Kidney (tissue), 14 donors: Measurements from ENCODE around the gene MYO7B. TPM values are rescaled to one million over a fixed set of nuclear protein-coding genes. Genes with fewer than 3 reads are reported as not detected.

Experiments used
- DNase-seq, 5 donors: peaks; one replicate each; pipeline ENCODE4 v3.0.0-alpha.2; 2013 to 2020
- FAIRE-seq: peaks from 2 replicates; lab custom pipeline; 2012; peaks lifted over from hg19 to GRCh38; lab: Jason Lieb, UNC
- H3K27ac ChIP-seq, 2 donors: one replicate each; pipeline ENCODE4 v1.7.0; 2013; ENCODE audit warnings: low read depth in 2 of 2, low read length in 2 of 2, inconsistent platforms in 1 of 2
- H3K27me3 ChIP-seq: one replicate; pipeline ENCODE4 v1.7.1; 2013; ENCODE audit warnings: low read length, inconsistent platforms; ENCODE audit not compliant: control insufficient read depth, insufficient read depth
- H3K36me3 ChIP-seq, 3 donors: one replicate each; pipeline versions ENCODE4 v1.7.0 to v1.7.1; 2013; ENCODE audit warnings: low read length in 3 of 3, control low read depth in 1 of 3, inconsistent platforms in 1 of 3; ENCODE audit not compliant: insufficient read depth in 3 of 3, control insufficient read depth in 2 of 3
- H3K4me1 ChIP-seq, 3 donors: one replicate each; pipeline versions ENCODE4 v1.7.0 to v1.7.1; 2013; ENCODE audit warnings: low read length in 3 of 3, inconsistent platforms in 1 of 3, low read depth in 1 of 3; ENCODE audit not compliant: control insufficient read depth in 2 of 3, insufficient read depth in 2 of 3
- H3K4me3 ChIP-seq, 3 donors: one replicate each; pipeline versions ENCODE4 v1.7.0 to v1.8.1; 2013; ENCODE audit warnings: low read length in 3 of 3, control low read depth in 1 of 3, inconsistent platforms in 1 of 3
- H3K9ac ChIP-seq, 3 donors: one replicate each; pipeline versions ENCODE4 v1.7.0 to v1.7.1; 2013; ENCODE audit warnings: low read length in 3 of 3, control low read depth in 1 of 3, inconsistent platforms in 1 of 3
- H3K9me3 ChIP-seq, 3 donors: one replicate each; pipeline versions ENCODE4 v1.7.0 to v1.7.1; 2013; ENCODE audit warnings: low read length in 3 of 3, control low read depth in 1 of 3, inconsistent platforms in 1 of 3; ENCODE audit not compliant: control insufficient read depth in 2 of 3, insufficient read depth in 1 of 3
- intact Hi-C: fragments of 100-400 bp; cut with DNase I; formaldehyde crosslinking; loops from one replicate; pipeline ENCODE4 v1.11.1; 2022
- polyA plus RNA-seq: library from polyadenylated mRNA; stranded (reverse); fragments of 350-450 nt; fragmentation: Illumina TruSeq; extraction: RNeasy Lipid Tissue Mini Kit (QIAGEN cat#74804); gene quantifications from one replicate; pipeline ENCODE4 v1.2.3, GENCODE V29; 2014; ENCODE audit warnings: low read depth, low replicate concordance; ENCODE audit not compliant: insufficient read depth
- total RNA-seq: library from RNA; stranded (reverse); fragmentation: NEBNext Ultra II Directional; extraction: Animal tissue kit (Norgen Biotek cat#: 25700); gene quantifications from one replicate; pipeline ENCODE4 v1.2.1, GENCODE V29; 2021
- TF ChIP-seq, protein P1 (sequence below): IDR thresholded peaks from 3 replicates; pipeline ENCODE4 v1.5.1; 2012; ENCODE audit warnings: mild to moderate bottlenecking, moderate library complexity, borderline replicate concordance; ENCODE audit not compliant: insufficient read depth; ENCODE audit errors: extremely low read depth
- donor health status: control.
- donor health status: control.
- donor health status: control.
- donor health status: control.
- donor health status: control.
- donor health status: DM: yes; HTN: yes; CAD: no.
- donor health status: Normal renal cell carcinoma (clear cell type).

Gene MYO7B
- total and polyA plus RNA-seq, 2 donors from 2014 or later: 11.0 to 22.2 TPM

DNA sequence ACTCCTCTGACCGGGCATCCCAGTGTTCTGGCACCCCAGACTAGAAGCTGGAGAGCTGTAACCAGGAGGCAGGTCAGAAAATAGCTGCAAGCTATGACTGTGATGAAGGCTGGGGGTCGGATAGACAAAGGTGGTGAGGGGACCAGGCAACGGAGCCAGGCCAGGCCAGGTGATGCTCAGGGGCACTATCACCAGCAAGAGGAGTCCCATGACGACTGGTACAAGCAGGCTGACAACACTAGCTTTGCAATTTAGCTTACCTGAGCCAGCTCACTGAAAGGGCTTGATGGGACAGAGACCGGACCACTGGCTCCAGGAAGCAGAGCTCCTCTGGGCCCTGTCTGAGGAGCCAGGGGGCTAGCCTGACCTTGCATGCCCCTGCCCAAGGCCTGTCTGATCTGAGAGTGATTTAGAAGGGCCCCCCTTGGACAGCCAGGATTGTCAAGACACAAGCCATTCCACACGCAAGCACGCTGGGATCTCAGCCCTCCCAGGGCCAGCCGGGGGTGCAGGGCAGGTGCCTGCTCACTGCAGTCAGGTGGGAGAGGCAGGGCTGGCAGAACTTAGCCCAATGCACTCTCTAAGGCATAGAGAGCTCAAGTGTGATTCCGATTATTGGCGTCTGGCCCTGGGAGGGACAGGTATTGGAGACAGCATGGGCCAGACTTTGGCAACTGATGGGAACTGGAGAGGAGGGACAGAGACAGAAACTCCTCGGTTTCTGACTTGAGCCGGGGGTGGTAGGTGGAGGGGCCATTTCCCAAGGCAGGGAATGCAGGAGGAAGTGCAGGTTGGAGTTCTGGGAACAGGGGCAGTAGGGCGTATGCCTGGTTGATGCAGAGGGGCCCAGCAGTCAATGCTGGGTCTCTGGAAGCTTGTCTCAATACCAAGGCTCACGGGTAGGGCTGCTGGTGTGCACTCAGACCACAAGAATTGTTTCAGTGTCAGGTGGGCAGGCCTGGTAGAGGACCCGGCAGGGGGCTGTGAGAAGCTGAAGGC, 47.7 kb downstream of the MYO7B start:
- no peak overlapping the region for H3K9ac ChIP-seq
- no peak overlapping the region for H3K27ac ChIP-seq
- TF ChIP-seq, protein P1, sequence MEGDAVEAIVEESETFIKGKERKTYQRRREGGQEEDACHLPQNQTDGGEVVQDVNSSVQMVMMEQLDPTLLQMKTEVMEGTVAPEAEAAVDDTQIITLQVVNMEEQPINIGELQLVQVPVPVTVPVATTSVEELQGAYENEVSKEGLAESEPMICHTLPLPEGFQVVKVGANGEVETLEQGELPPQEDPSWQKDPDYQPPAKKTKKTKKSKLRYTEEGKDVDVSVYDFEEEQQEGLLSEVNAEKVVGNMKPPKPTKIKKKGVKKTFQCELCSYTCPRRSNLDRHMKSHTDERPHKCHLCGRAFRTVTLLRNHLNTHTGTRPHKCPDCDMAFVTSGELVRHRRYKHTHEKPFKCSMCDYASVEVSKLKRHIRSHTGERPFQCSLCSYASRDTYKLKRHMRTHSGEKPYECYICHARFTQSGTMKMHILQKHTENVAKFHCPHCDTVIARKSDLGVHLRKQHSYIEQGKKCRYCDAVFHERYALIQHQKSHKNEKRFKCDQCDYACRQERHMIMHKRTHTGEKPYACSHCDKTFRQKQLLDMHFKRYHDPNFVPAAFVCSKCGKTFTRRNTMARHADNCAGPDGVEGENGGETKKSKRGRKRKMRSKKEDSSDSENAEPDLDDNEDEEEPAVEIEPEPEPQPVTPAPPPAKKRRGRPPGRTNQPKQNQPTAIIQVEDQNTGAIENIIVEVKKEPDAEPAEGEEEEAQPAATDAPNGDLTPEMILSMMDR: no peak
- H3K4me3 ChIP-seq: no peak overlapping the region
- DNase-seq (no peak), FAIRE-seq (no peak)
- no peaks in the 10 kb centered on the region for H3K9me3 ChIP-seq
- H3K36me3 ChIP-seq: no peaks in the 10 kb centered on the region
- intact Hi-C loops: no loop called here
- no peaks in the 10 kb centered on the region for H3K27me3 ChIP-seq
- H3K4me1 ChIP-seq: no peaks in the 10 kb centered on the region

DNA sequence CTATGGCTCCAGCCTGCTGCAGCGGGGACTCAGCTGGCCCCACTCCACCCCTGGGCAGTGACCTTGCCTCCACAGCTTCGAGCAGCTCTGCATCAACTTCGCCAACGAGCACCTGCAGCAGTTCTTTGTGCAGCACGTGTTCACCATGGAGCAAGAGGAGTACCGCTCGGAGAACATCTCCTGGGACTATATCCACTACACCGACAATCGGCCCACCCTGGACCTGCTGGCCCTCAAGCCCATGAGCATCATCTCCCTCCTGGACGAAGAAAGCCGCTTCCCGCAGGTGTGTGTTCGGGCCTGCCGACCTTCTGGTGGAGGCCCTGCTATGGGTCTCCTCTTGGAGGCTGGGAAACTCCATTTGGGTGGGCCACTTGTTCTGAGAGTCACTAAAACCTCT, 48.6 kb downstream of the MYO7B start:
- FAIRE-seq (no peak), DNase-seq (no peak)
- intact Hi-C loops: no loop called here
- no peak overlapping the region for H3K4me3 ChIP-seq
- H3K9me3 ChIP-seq: no peaks in the 10 kb centered on the region
- TF ChIP-seq, protein P1: no peak
- no peaks in the 10 kb centered on the region for H3K36me3 ChIP-seq
- no peak overlapping the region for H3K27ac ChIP-seq
- no peaks in the 10 kb centered on the region for H3K4me1 ChIP-seq
- H3K27me3 ChIP-seq: no peaks in the 10 kb centered on the region
- no peak overlapping the region for H3K9ac ChIP-seq

DNA sequence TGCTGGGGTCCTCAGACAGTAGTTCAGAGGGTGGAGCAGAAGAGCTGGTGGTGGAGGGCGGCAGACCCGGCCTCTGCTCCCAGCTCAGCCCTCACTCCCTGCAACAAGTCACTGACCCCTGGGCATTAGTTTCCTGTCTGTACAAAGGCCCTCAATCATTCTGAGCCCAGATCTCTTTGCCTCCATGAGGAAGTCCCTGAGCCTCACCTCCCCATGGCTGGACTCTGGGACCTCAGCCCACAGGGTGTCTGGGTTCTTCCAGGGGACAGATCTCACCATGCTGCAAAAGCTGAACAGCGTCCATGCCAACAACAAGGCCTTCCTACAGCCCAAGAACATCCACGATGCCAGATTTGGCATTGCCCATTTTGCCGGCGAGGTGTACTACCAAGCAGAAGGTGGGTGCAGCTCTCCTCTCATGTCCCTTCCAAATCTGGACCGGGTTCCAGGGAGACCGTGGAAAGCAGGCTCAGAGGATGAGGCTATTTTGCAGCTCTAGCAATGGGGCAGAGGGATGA, 49.1 kb downstream of the MYO7B start:
- DNase-seq (peak in 1 of 5 donors; percentile 21), FAIRE-seq (no peak)
- no peak overlapping the region for H3K27ac ChIP-seq
- H3K9me3 ChIP-seq: no peaks in the 10 kb centered on the region
- no peak overlapping the region for H3K9ac ChIP-seq
- intact Hi-C loops: no loop called here
- TF ChIP-seq, protein P1: no peak
- H3K4me3 ChIP-seq: no peak overlapping the region
- H3K36me3 ChIP-seq: no peaks in the 10 kb centered on the region
- no peaks in the 10 kb centered on the region for H3K4me1 ChIP-seq
- H3K27me3 ChIP-seq: no peaks in the 10 kb centered on the region
